Measurements from ENCODE around the gene RASSF5.

RASSF5 gene

GRCh38 chr1:206512058-206512850 is 4.9 kb downstream of the RASSF5 start:
- Histone ChIP-seq H3K4me3 (ENCODE audit: low read length) (no peak overlapping the region), H3F3A (ENCODE audit: control insufficient read depth, insufficient read depth) (no peaks in the 10 kb centered on the region), H3K4me2 (ENCODE audit: low read length) (no peak overlapping the region), H3K4me1 (ENCODE audit: control insufficient read depth, low read length) (peaks cover 10% of the 10 kb centered on the region), H4K20me1 (ENCODE audit: control insufficient read depth, insufficient read depth, low read depth, low read length) (no peaks in the 10 kb centered on the region), H3K9me2 (replicated peaks; ENCODE audit: control insufficient read depth, low read length) (no peaks in the 10 kb centered on the region), H3K36me3 (ENCODE audit: control insufficient read depth, low read length) (no peaks in the 10 kb centered on the region), H3K9me3 (ENCODE audit: control insufficient read depth, insufficient read depth, low read length) (no peaks in the 10 kb centered on the region), H3K79me2 (ENCODE audit: control insufficient read depth, low read length) (no peaks in the 10 kb centered on the region), H3K27ac (ENCODE audit: low read depth, low read length) (no peak overlapping the region), H3K27me3 (ENCODE audit: control insufficient read depth, low read length) (peaks cover 76% of the 10 kb centered on the region)
- no peak for TF ChIP-seq CTCF (IDR thresholded peaks at IDR 0.05; ENCODE audit: low read depth, low read length, poor library complexity, severe bottlenecking)
- no peak for TF ChIP-seq EZH2phosphoT487 (IDR thresholded peaks at IDR 0.05; ENCODE audit: borderline replicate concordance, low read length)

GRCh38 chr1:206512851-206513180 is 5.5 kb downstream of the RASSF5 start:
- TF ChIP-seq CTCF (IDR thresholded peaks at IDR 0.05; ENCODE audit: low read depth, low read length, poor library complexity, severe bottlenecking), result no peak
- TF ChIP-seq EZH2phosphoT487 (IDR thresholded peaks at IDR 0.05; ENCODE audit: borderline replicate concordance, low read length), result no peak
- H3K36me3 ChIP-seq (ENCODE audit: control insufficient read depth, low read length), result no peaks in the 10 kb centered on the region
- no peak overlapping the region for H3K4me3 ChIP-seq (ENCODE audit: low read length)
- H4K20me1 ChIP-seq (ENCODE audit: control insufficient read depth, insufficient read depth, low read depth, low read length), result no peaks in the 10 kb centered on the region
- no peaks in the 10 kb centered on the region for H3K9me2 ChIP-seq (replicated peaks; ENCODE audit: control insufficient read depth, low read length)
- no peak overlapping the region for H3K27ac ChIP-seq (ENCODE audit: low read depth, low read length)
- no peaks in the 10 kb centered on the region for H3K9me3 ChIP-seq (ENCODE audit: control insufficient read depth, insufficient read depth, low read length)
- no peak overlapping the region for H3K4me2 ChIP-seq (ENCODE audit: low read length)
- H3F3A ChIP-seq (ENCODE audit: control insufficient read depth, insufficient read depth), result no peaks in the 10 kb centered on the region
- no peaks in the 10 kb centered on the region for H3K79me2 ChIP-seq (ENCODE audit: control insufficient read depth, low read length)
- peaks cover 10% of the 10 kb centered on the region for H3K4me1 ChIP-seq (ENCODE audit: control insufficient read depth, low read length)
- H3K27me3 ChIP-seq (ENCODE audit: control insufficient read depth, low read length), result peaks cover 73% of the 10 kb centered on the region

DNA sequence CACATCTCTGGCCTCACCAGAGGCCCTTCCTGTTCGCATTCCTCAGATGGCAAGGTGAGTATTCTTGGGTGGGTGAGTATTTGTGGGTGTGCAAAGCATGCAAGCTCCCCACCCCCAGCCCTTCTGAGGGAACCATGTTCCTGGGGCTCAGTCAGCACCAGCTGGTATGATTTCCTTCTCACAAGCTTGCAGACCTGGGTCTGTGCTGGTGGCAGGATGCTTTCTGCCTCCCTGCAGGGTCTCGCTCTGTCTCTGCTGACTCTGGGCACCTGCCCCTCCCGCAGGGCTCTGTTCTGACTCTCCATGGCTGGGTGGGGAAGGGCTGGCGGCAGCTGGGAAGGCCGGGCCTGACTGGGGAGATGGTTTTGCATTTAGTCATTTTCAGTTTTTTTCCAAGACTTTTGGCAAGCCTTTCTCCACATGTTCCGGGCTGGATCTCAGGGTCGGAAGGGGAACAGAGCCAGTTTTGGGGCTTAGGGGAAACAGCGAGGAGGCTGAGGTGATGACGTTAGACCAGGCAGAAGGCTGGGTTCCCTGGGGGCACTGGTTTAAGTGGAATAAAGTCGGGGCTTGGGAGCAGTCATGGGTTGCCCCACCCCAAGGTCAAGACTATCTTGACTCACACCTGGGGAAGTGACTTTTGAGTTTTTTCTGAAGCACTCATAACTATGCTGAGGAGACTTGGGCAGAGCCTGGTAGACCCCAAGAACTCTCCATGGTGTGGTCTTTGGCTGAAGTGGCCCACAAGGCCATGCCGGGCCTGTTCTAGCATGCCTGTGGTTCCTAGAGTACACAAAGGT is 6.2 kb downstream of the RASSF5 start:
- no peaks in the 10 kb centered on the region for H3K36me3 ChIP-seq (ENCODE audit: control insufficient read depth, low read length)
- H3K27ac ChIP-seq (ENCODE audit: low read depth, low read length), result no peak overlapping the region
- H3K4me3 ChIP-seq (ENCODE audit: low read length), result no peak overlapping the region
- H3K4me2 ChIP-seq (ENCODE audit: low read length), result no peak overlapping the region
- H3F3A ChIP-seq (ENCODE audit: control insufficient read depth, insufficient read depth), result no peaks in the 10 kb centered on the region
- peaks cover 67% of the 10 kb centered on the region for H3K27me3 ChIP-seq (ENCODE audit: control insufficient read depth, low read length)
- no peaks in the 10 kb centered on the region for H4K20me1 ChIP-seq (ENCODE audit: control insufficient read depth, insufficient read depth, low read depth, low read length)
- no peaks in the 10 kb centered on the region for H3K9me3 ChIP-seq (ENCODE audit: control insufficient read depth, insufficient read depth, low read length)
- H3K4me1 ChIP-seq (ENCODE audit: control insufficient read depth, low read length), result peaks cover 10% of the 10 kb centered on the region
- no peak for TF ChIP-seq EZH2phosphoT487 (IDR thresholded peaks at IDR 0.05; ENCODE audit: borderline replicate concordance, low read length)
- H3K79me2 ChIP-seq (ENCODE audit: control insufficient read depth, low read length), result no peaks in the 10 kb centered on the region
- no peaks in the 10 kb centered on the region for H3K9me2 ChIP-seq (replicated peaks; ENCODE audit: control insufficient read depth, low read length)

All from DOHH2 (cell line).